ENCODE measurements around the gene NT5C2.
"Not testable (repeated sequence)": the region's sequence is repeated elsewhere in the genome, so short reads cannot be mapped to it uniquely, and the experiment has no call there.

The NT5C2 gene

GRCh38 chr10:103069453-103070331, 123.4 kb downstream of the NT5C2 start:
- H3K4me3 ChIP-seq (ENCODE audit: low read depth in 1 of 2, low read length in 2 of 2), result peak overlapping the region in 1 of 2 donors; percentile 28
- no peaks in the 10 kb centered on the region for H3K9me3 ChIP-seq (ENCODE audit: control insufficient read depth in 1 of 2, low read length in 2 of 2)
- peaks cover 9 to 10% of the 10 kb centered on the region in 2 donors for H3K4me1 ChIP-seq (ENCODE audit: control insufficient read depth in 1 of 2, insufficient read depth in 2 of 2, low read length in 2 of 2)
- H3K36me3 ChIP-seq (ENCODE audit: control insufficient read depth in 1 of 2, insufficient read depth in 2 of 2, low read length in 2 of 2), result peaks cover 0 to 5% of the 10 kb centered on the region in 2 donors
- H3K27me3 ChIP-seq (ENCODE audit: control insufficient read depth in 1 of 2, insufficient read depth in 2 of 2, low read length in 2 of 2), result no peaks in the 10 kb centered on the region
- no peak overlapping the region for H3K9ac ChIP-seq (ENCODE audit: low read depth in 1 of 2, low read length in 2 of 2)
- H3K27ac ChIP-seq (ENCODE audit: low read depth, low read length), result no peak overlapping the region

- Histone ChIP-seq H3K36me3 (ENCODE audit: control insufficient read depth in 1 of 2, insufficient read depth in 2 of 2, low read length in 2 of 2) (peaks cover 0 to 5% of the 10 kb centered on the region in 2 donors), H3K4me3 (ENCODE audit: low read depth in 1 of 2, low read length in 2 of 2) (no peak overlapping the region), H3K9ac (ENCODE audit: low read depth in 1 of 2, low read length in 2 of 2) (no peak overlapping the region), H3K27me3 (ENCODE audit: control insufficient read depth in 1 of 2, insufficient read depth in 2 of 2, low read length in 2 of 2) (no peaks in the 10 kb centered on the region), H3K4me1 (ENCODE audit: control insufficient read depth in 1 of 2, insufficient read depth in 2 of 2, low read length in 2 of 2) (peaks cover 9 to 10% of the 10 kb centered on the region in 2 donors), H3K9me3 (ENCODE audit: control insufficient read depth in 1 of 2, low read length in 2 of 2) (no peaks in the 10 kb centered on the region), H3K27ac (ENCODE audit: low read depth, low read length) (no peak overlapping the region)
Observed at GRCh38 chr10:103067956-103068355, 125.1 kb downstream of the NT5C2 start.

- peaks cover 0 to 5% of the 10 kb centered on the region in 2 donors for H3K36me3 ChIP-seq (ENCODE audit: control insufficient read depth in 1 of 2, insufficient read depth in 2 of 2, low read length in 2 of 2)
Observed at GRCh38 chr10:103067484-103067883, 125.6 kb downstream of the NT5C2 start.

GRCh38 chr10:103067099-103067477, 126.0 kb downstream of the NT5C2 start:
- not testable (repeated sequence) for H3K4me3 ChIP-seq (ENCODE audit: low read depth in 1 of 2, low read length in 2 of 2); H3K9me3 ChIP-seq (ENCODE audit: control insufficient read depth in 1 of 2, low read length in 2 of 2); H3K36me3 ChIP-seq (ENCODE audit: control insufficient read depth in 1 of 2, insufficient read depth in 2 of 2, low read length in 2 of 2); H3K27me3 ChIP-seq (ENCODE audit: control insufficient read depth in 1 of 2, insufficient read depth in 2 of 2, low read length in 2 of 2); H3K9ac ChIP-seq (ENCODE audit: low read depth in 1 of 2, low read length in 2 of 2); H3K27ac ChIP-seq (ENCODE audit: low read depth, low read length)
- peaks cover 9 to 10% of the 10 kb centered on the region in 2 donors for H3K4me1 ChIP-seq (ENCODE audit: control insufficient read depth in 1 of 2, insufficient read depth in 2 of 2, low read length in 2 of 2)

More at GRCh38 chr10:103067484-103067883, 125.6 kb downstream of the NT5C2 start:
- Histone ChIP-seq H3K9ac (ENCODE audit: low read depth in 1 of 2, low read length in 2 of 2) (no peak overlapping the region), H3K4me1 (ENCODE audit: control insufficient read depth in 1 of 2, insufficient read depth in 2 of 2, low read length in 2 of 2) (peaks cover 9 to 10% of the 10 kb centered on the region in 2 donors), H3K4me3 (ENCODE audit: low read depth in 1 of 2, low read length in 2 of 2) (no peak overlapping the region), H3K27ac (ENCODE audit: low read depth, low read length) (no peak overlapping the region), H3K9me3 (ENCODE audit: control insufficient read depth in 1 of 2, low read length in 2 of 2) (no peaks in the 10 kb centered on the region), H3K27me3 (ENCODE audit: control insufficient read depth in 1 of 2, insufficient read depth in 2 of 2, low read length in 2 of 2) (no peaks in the 10 kb centered on the region)

GRCh38 chr10:103066141-103067098, 126.7 kb downstream of the NT5C2 start:
- Histone ChIP-seq H3K36me3 (ENCODE audit: control insufficient read depth in 1 of 2, insufficient read depth in 2 of 2, low read length in 2 of 2) (peaks cover 0 to 5% of the 10 kb centered on the region in 2 donors), H3K4me1 (ENCODE audit: control insufficient read depth in 1 of 2, insufficient read depth in 2 of 2, low read length in 2 of 2) (peaks cover 9 to 10% of the 10 kb centered on the region in 2 donors), H3K4me3 (ENCODE audit: low read depth in 1 of 2, low read length in 2 of 2) (no peak overlapping the region), H3K27me3 (ENCODE audit: control insufficient read depth in 1 of 2, insufficient read depth in 2 of 2, low read length in 2 of 2) (no peaks in the 10 kb centered on the region), H3K27ac (ENCODE audit: low read depth, low read length) (no peak overlapping the region), H3K9me3 (ENCODE audit: control insufficient read depth in 1 of 2, low read length in 2 of 2) (no peaks in the 10 kb centered on the region), H3K9ac (ENCODE audit: low read depth in 1 of 2, low read length in 2 of 2) (no peak overlapping the region)

- H3K27me3 ChIP-seq (ENCODE audit: control insufficient read depth in 1 of 2, insufficient read depth in 2 of 2, low read length in 2 of 2), result no peaks in the 10 kb centered on the region
- no peak overlapping the region for H3K9ac ChIP-seq (ENCODE audit: low read depth in 1 of 2, low read length in 2 of 2)
- no peaks in the 10 kb centered on the region for H3K9me3 ChIP-seq (ENCODE audit: control insufficient read depth in 1 of 2, low read length in 2 of 2)
- peaks cover 7 to 8% of the 10 kb centered on the region in 2 donors for H3K4me1 ChIP-seq (ENCODE audit: control insufficient read depth in 1 of 2, insufficient read depth in 2 of 2, low read length in 2 of 2)
- peaks cover 0 to 5% of the 10 kb centered on the region in 2 donors for H3K36me3 ChIP-seq (ENCODE audit: control insufficient read depth in 1 of 2, insufficient read depth in 2 of 2, low read length in 2 of 2)
- no peak overlapping the region for H3K27ac ChIP-seq (ENCODE audit: low read depth, low read length)
- no peak overlapping the region for H3K4me3 ChIP-seq (ENCODE audit: low read depth in 1 of 2, low read length in 2 of 2)
Observed at GRCh38 chr10:103064956-103065355, 128.1 kb downstream of the NT5C2 start.

GRCh38 chr10:103062854-103063590, 130.1 kb downstream of the NT5C2 start:
- Histone ChIP-seq H3K9ac (ENCODE audit: low read depth in 1 of 2, low read length in 2 of 2) (no peak overlapping the region), H3K36me3 (ENCODE audit: control insufficient read depth in 1 of 2, insufficient read depth in 2 of 2, low read length in 2 of 2) (no peaks in the 10 kb centered on the region), H3K27ac (ENCODE audit: low read depth, low read length) (no peak overlapping the region), H3K4me1 (ENCODE audit: control insufficient read depth in 1 of 2, insufficient read depth in 2 of 2, low read length in 2 of 2) (peaks cover 0 to 4% of the 10 kb centered on the region in 2 donors), H3K9me3 (ENCODE audit: control insufficient read depth in 1 of 2, low read length in 2 of 2) (no peaks in the 10 kb centered on the region), H3K27me3 (ENCODE audit: control insufficient read depth in 1 of 2, insufficient read depth in 2 of 2, low read length in 2 of 2) (no peaks in the 10 kb centered on the region), H3K4me3 (ENCODE audit: low read depth in 1 of 2, low read length in 2 of 2) (no peak overlapping the region)

GRCh38 chr10:103060575-103060974, 132.5 kb downstream of the NT5C2 start:
- Histone ChIP-seq H3K9me3 (ENCODE audit: control insufficient read depth in 1 of 2, low read length in 2 of 2) (no peaks in the 10 kb centered on the region), H3K9ac (ENCODE audit: low read depth in 1 of 2, low read length in 2 of 2) (no peak overlapping the region), H3K27me3 (ENCODE audit: control insufficient read depth in 1 of 2, insufficient read depth in 2 of 2, low read length in 2 of 2) (no peaks in the 10 kb centered on the region), H3K4me3 (ENCODE audit: low read depth in 1 of 2, low read length in 2 of 2) (no peak overlapping the region), H3K36me3 (ENCODE audit: control insufficient read depth in 1 of 2, insufficient read depth in 2 of 2, low read length in 2 of 2) (no peaks in the 10 kb centered on the region), H3K4me1 (ENCODE audit: control insufficient read depth in 1 of 2, insufficient read depth in 2 of 2, low read length in 2 of 2) (no peaks in the 10 kb centered on the region), H3K27ac (ENCODE audit: low read depth, low read length) (no peak overlapping the region)

GRCh38 chr10:103058034-103058433, 135.0 kb downstream of the NT5C2 start:
- Histone ChIP-seq H3K9ac (ENCODE audit: low read depth in 1 of 2, low read length in 2 of 2) (no peak overlapping the region), H3K9me3 (ENCODE audit: control insufficient read depth in 1 of 2, low read length in 2 of 2) (no peaks in the 10 kb centered on the region), H3K27ac (ENCODE audit: low read depth, low read length) (peak overlapping the region; percentile 30), H3K36me3 (ENCODE audit: control insufficient read depth in 1 of 2, insufficient read depth in 2 of 2, low read length in 2 of 2) (no peaks in the 10 kb centered on the region), H3K4me1 (ENCODE audit: control insufficient read depth in 1 of 2, insufficient read depth in 2 of 2, low read length in 2 of 2) (peaks cover 3 to 16% of the 10 kb centered on the region in 2 donors), H3K4me3 (ENCODE audit: low read depth in 1 of 2, low read length in 2 of 2) (no peak overlapping the region), H3K27me3 (ENCODE audit: control insufficient read depth in 1 of 2, insufficient read depth in 2 of 2, low read length in 2 of 2) (no peaks in the 10 kb centered on the region)
